ENCODE results near the gene POP4.

POP4 gene

GRCh38 chr19:29577649-29577963 lies 28.5 kb upstream of the POP4 start:
- Histone ChIP-seq H3K27me3 (ENCODE audit: control insufficient read depth in 1 of 2, insufficient read depth in 2 of 2, low read length in 2 of 2) (peaks cover 14 to 24% of the 10 kb centered on the region in 2 donors), H3K4me1 (ENCODE audit: control insufficient read depth, insufficient read depth, low read length) (no peaks in the 10 kb centered on the region), H3K9me3 (ENCODE audit: control insufficient read depth in 2 of 2, low read length in 2 of 2) (peaks cover 0 to 3% of the 10 kb centered on the region in 2 donors), H3K9ac (ENCODE audit: low read length in 2 of 2) (no peak overlapping the region), H3K36me3 (ENCODE audit: control insufficient read depth in 2 of 2, insufficient read depth in 2 of 2, low read length in 2 of 2) (no peaks in the 10 kb centered on the region), H3K4me3 (ENCODE audit: low read length in 2 of 2) (no peak overlapping the region), H3K27ac (ENCODE audit: low read length) (no peak overlapping the region)

GRCh38 chr19:29578349-29578748 lies 27.7 kb upstream of the POP4 start:
- Histone ChIP-seq H3K9ac (ENCODE audit: low read length in 2 of 2) (no peak overlapping the region), H3K4me1 (ENCODE audit: control insufficient read depth, insufficient read depth, low read length) (no peaks in the 10 kb centered on the region), H3K27ac (ENCODE audit: low read length) (no peak overlapping the region), H3K9me3 (ENCODE audit: control insufficient read depth in 2 of 2, low read length in 2 of 2) (peaks cover 0 to 3% of the 10 kb centered on the region in 2 donors), H3K4me3 (ENCODE audit: low read length in 2 of 2) (no peak overlapping the region), H3K27me3 (ENCODE audit: control insufficient read depth in 1 of 2, insufficient read depth in 2 of 2, low read length in 2 of 2) (peaks cover 11 to 25% of the 10 kb centered on the region in 2 donors), H3K36me3 (ENCODE audit: control insufficient read depth in 2 of 2, insufficient read depth in 2 of 2, low read length in 2 of 2) (no peaks in the 10 kb centered on the region)

GRCh38 chr19:29579308-29579910 lies 26.7 kb upstream of the POP4 start:
- H3K4me3 ChIP-seq (ENCODE audit: low read length in 2 of 2): no peak overlapping the region
- H3K9ac ChIP-seq (ENCODE audit: low read length in 2 of 2): no peak overlapping the region
- H3K27ac ChIP-seq (ENCODE audit: low read length): no peak overlapping the region
- peaks cover 11 to 23% of the 10 kb centered on the region in 2 donors for H3K27me3 ChIP-seq (ENCODE audit: control insufficient read depth in 1 of 2, insufficient read depth in 2 of 2, low read length in 2 of 2)
- H3K4me1 ChIP-seq (ENCODE audit: control insufficient read depth, insufficient read depth, low read length): no peaks in the 10 kb centered on the region
- H3K9me3 ChIP-seq (ENCODE audit: control insufficient read depth in 2 of 2, low read length in 2 of 2): peaks cover 0 to 3% of the 10 kb centered on the region in 2 donors
- no peaks in the 10 kb centered on the region for H3K36me3 ChIP-seq (ENCODE audit: control insufficient read depth in 2 of 2, insufficient read depth in 2 of 2, low read length in 2 of 2)

- Histone ChIP-seq H3K4me3 (ENCODE audit: low read length in 2 of 2) (no peak overlapping the region), H3K36me3 (ENCODE audit: control insufficient read depth in 2 of 2, insufficient read depth in 2 of 2, low read length in 2 of 2) (no peaks in the 10 kb centered on the region), H3K9ac (ENCODE audit: low read length in 2 of 2) (no peak overlapping the region), H3K27me3 (ENCODE audit: control insufficient read depth in 1 of 2, insufficient read depth in 2 of 2, low read length in 2 of 2) (peaks cover 0 to 17% of the 10 kb centered on the region in 2 donors), H3K4me1 (ENCODE audit: control insufficient read depth, insufficient read depth, low read length) (no peaks in the 10 kb centered on the region), H3K27ac (ENCODE audit: low read length) (no peak overlapping the region), H3K9me3 (ENCODE audit: control insufficient read depth in 2 of 2, low read length in 2 of 2) (peaks cover 2 to 3% of the 10 kb centered on the region in 2 donors)
Measured at GRCh38 chr19:29581398-29581797, 24.7 kb upstream of the POP4 start.

- Histone ChIP-seq H3K27ac (ENCODE audit: low read length) (no peak overlapping the region), H3K4me1 (ENCODE audit: control insufficient read depth, insufficient read depth, low read length) (no peaks in the 10 kb centered on the region), H3K4me3 (ENCODE audit: low read length in 2 of 2) (no peak overlapping the region), H3K27me3 (ENCODE audit: control insufficient read depth in 1 of 2, insufficient read depth in 2 of 2, low read length in 2 of 2) (peaks cover 0 to 9% of the 10 kb centered on the region in 2 donors), H3K9ac (ENCODE audit: low read length in 2 of 2) (no peak overlapping the region), H3K9me3 (ENCODE audit: control insufficient read depth in 2 of 2, low read length in 2 of 2) (peaks cover 2 to 3% of the 10 kb centered on the region in 2 donors), H3K36me3 (ENCODE audit: control insufficient read depth in 2 of 2, insufficient read depth in 2 of 2, low read length in 2 of 2) (no peaks in the 10 kb centered on the region)
Measured at GRCh38 chr19:29583196-29583999, 22.7 kb upstream of the POP4 start.

- Histone ChIP-seq H3K27me3 (ENCODE audit: control insufficient read depth in 1 of 2, insufficient read depth in 2 of 2, low read length in 2 of 2) (peaks cover 0 to 14% of the 10 kb centered on the region in 2 donors), H3K9me3 (ENCODE audit: control insufficient read depth in 2 of 2, low read length in 2 of 2) (peaks cover 2 to 3% of the 10 kb centered on the region in 2 donors), H3K4me3 (ENCODE audit: low read length in 2 of 2) (no peak overlapping the region), H3K4me1 (ENCODE audit: control insufficient read depth, insufficient read depth, low read length) (no peaks in the 10 kb centered on the region), H3K36me3 (ENCODE audit: control insufficient read depth in 2 of 2, insufficient read depth in 2 of 2, low read length in 2 of 2) (no peaks in the 10 kb centered on the region), H3K27ac (ENCODE audit: low read length) (no peak overlapping the region), H3K9ac (ENCODE audit: low read length in 2 of 2) (no peak overlapping the region)
Measured at GRCh38 chr19:29586401-29586800, 19.7 kb upstream of the POP4 start.

GRCh38 chr19:29587059-29587458 lies 19.0 kb upstream of the POP4 start:
- Histone ChIP-seq H3K36me3 (ENCODE audit: control insufficient read depth in 2 of 2, insufficient read depth in 2 of 2, low read length in 2 of 2) (no peaks in the 10 kb centered on the region), H3K4me3 (ENCODE audit: low read length in 2 of 2) (no peak overlapping the region), H3K4me1 (ENCODE audit: control insufficient read depth, insufficient read depth, low read length) (no peaks in the 10 kb centered on the region), H3K27ac (ENCODE audit: low read length) (no peak overlapping the region), H3K27me3 (ENCODE audit: control insufficient read depth in 1 of 2, insufficient read depth in 2 of 2, low read length in 2 of 2) (peaks cover 0 to 16% of the 10 kb centered on the region in 2 donors), H3K9me3 (ENCODE audit: control insufficient read depth in 2 of 2, low read length in 2 of 2) (peaks cover 2 to 3% of the 10 kb centered on the region in 2 donors), H3K9ac (ENCODE audit: low read length in 2 of 2) (no peak overlapping the region)

GRCh38 chr19:29587518-29587986 lies 18.5 kb upstream of the POP4 start:
- Histone ChIP-seq H3K27me3 (ENCODE audit: control insufficient read depth in 1 of 2, insufficient read depth in 2 of 2, low read length in 2 of 2) (peaks cover 0 to 16% of the 10 kb centered on the region in 2 donors), H3K9me3 (ENCODE audit: control insufficient read depth in 2 of 2, low read length in 2 of 2) (peaks cover 0 to 2% of the 10 kb centered on the region in 2 donors)

GRCh38 chr19:29588095-29588494 lies 18.0 kb upstream of the POP4 start:
- Histone ChIP-seq H3K27ac (ENCODE audit: low read length) (no peak overlapping the region), H3K4me3 (ENCODE audit: low read length in 2 of 2) (no peak overlapping the region), H3K4me1 (ENCODE audit: control insufficient read depth, insufficient read depth, low read length) (no peaks in the 10 kb centered on the region), H3K27me3 (ENCODE audit: control insufficient read depth in 1 of 2, insufficient read depth in 2 of 2, low read length in 2 of 2) (peaks cover 2 to 14% of the 10 kb centered on the region in 2 donors), H3K36me3 (ENCODE audit: control insufficient read depth in 2 of 2, insufficient read depth in 2 of 2, low read length in 2 of 2) (no peaks in the 10 kb centered on the region), H3K9me3 (ENCODE audit: control insufficient read depth in 2 of 2, low read length in 2 of 2) (peaks cover 0 to 2% of the 10 kb centered on the region in 2 donors), H3K9ac (ENCODE audit: low read length in 2 of 2) (no peak overlapping the region)

More at GRCh38 chr19:29587518-29587986, 18.5 kb upstream of the POP4 start:
- Histone ChIP-seq H3K36me3 (ENCODE audit: control insufficient read depth in 2 of 2, insufficient read depth in 2 of 2, low read length in 2 of 2) (no peaks in the 10 kb centered on the region), H3K27ac (ENCODE audit: low read length) (no peak overlapping the region), H3K4me3 (ENCODE audit: low read length in 2 of 2) (no peak overlapping the region), H3K9ac (ENCODE audit: low read length in 2 of 2) (no peak overlapping the region), H3K4me1 (ENCODE audit: control insufficient read depth, insufficient read depth, low read length) (no peaks in the 10 kb centered on the region)

- Histone ChIP-seq H3K4me1 (ENCODE audit: control insufficient read depth, insufficient read depth, low read length) (no peaks in the 10 kb centered on the region), H3K36me3 (ENCODE audit: control insufficient read depth in 2 of 2, insufficient read depth in 2 of 2, low read length in 2 of 2) (no peaks in the 10 kb centered on the region), H3K4me3 (ENCODE audit: low read length in 2 of 2) (no peak overlapping the region), H3K27ac (ENCODE audit: low read length) (no peak overlapping the region), H3K9me3 (ENCODE audit: control insufficient read depth in 2 of 2, low read length in 2 of 2) (no peaks in the 10 kb centered on the region), H3K27me3 (ENCODE audit: control insufficient read depth in 1 of 2, insufficient read depth in 2 of 2, low read length in 2 of 2) (peaks cover 2 to 18% of the 10 kb centered on the region in 2 donors), H3K9ac (ENCODE audit: low read length in 2 of 2) (no peak overlapping the region)
Measured at GRCh38 chr19:29590278-29590677, 15.8 kb upstream of the POP4 start.

GRCh38 chr19:29591670-29592069 lies 14.4 kb upstream of the POP4 start:
- Histone ChIP-seq H3K4me1 (ENCODE audit: control insufficient read depth, insufficient read depth, low read length) (no peaks in the 10 kb centered on the region), H3K9ac (ENCODE audit: low read length in 2 of 2) (no peak overlapping the region), H3K4me3 (ENCODE audit: low read length in 2 of 2) (no peak overlapping the region), H3K9me3 (ENCODE audit: control insufficient read depth in 2 of 2, low read length in 2 of 2) (no peaks in the 10 kb centered on the region), H3K27me3 (ENCODE audit: control insufficient read depth in 1 of 2, insufficient read depth in 2 of 2, low read length in 2 of 2) (peaks cover 8 to 25% of the 10 kb centered on the region in 2 donors), H3K27ac (ENCODE audit: low read length) (no peak overlapping the region), H3K36me3 (ENCODE audit: control insufficient read depth in 2 of 2, insufficient read depth in 2 of 2, low read length in 2 of 2) (no peaks in the 10 kb centered on the region)

Data from stomach smooth muscle (tissue), 2 donors.